GM12873 (cell line): ENCODE measurements around the gene XPNPEP1.

Experiments used
- CTCF ChIP-seq: IDR thresholded peaks from 2 replicates; pipeline ENCODE4 v1.5.1; 2012; ENCODE audit warnings: low read depth, mild to moderate bottlenecking, moderate library complexity, low read length, control low read depth; ENCODE audit not compliant: insufficient read depth; ENCODE audit errors: missing control alignments

The XPNPEP1 gene

DNA sequence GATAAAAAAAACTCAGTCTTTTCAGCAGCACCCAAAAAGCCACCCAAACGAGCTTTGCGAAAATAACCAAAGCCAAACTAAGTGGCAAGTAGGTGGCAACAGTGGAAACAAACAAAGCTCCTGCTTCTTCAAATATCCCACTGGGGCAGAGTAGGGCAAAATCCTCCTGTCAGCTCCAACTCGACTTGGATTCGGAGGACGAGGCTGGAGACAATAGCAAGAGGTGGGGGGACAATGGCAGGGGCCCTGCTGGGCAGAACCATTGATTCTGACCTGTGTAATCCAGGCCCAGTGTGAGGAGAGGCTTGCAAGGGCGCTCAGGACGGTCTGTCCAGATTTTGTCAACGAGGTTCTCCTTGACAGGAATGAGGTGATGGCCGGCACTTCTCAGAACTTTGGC is 35.5 kb downstream of the XPNPEP1 start:
- TF ChIP-seq CTCF: no peak

DNA sequence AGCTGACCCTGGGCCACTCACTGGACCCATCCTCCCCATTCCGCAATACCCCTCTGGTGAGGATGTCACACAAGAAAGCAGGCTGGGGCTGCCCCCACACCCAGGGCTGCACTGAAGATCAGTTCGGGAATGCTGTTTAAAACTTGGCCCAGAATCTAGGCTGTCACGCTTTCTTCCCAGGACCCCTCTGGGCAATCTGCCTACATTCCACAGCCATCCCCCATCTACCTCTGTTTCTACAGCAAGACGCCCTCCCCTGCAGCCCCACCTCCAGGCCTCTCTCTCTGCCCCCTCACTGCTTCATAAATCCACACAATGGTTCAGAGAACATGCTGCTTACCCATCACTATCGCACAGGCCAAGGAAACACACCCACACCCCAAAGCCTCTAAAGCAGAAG is 36.1 kb downstream of the XPNPEP1 start:
- TF ChIP-seq CTCF: no peak

- no peak for TF ChIP-seq CTCF
These were observed 36.5 kb downstream of the XPNPEP1 start for GRCh38 chr10:109886781-109887140.

DNA sequence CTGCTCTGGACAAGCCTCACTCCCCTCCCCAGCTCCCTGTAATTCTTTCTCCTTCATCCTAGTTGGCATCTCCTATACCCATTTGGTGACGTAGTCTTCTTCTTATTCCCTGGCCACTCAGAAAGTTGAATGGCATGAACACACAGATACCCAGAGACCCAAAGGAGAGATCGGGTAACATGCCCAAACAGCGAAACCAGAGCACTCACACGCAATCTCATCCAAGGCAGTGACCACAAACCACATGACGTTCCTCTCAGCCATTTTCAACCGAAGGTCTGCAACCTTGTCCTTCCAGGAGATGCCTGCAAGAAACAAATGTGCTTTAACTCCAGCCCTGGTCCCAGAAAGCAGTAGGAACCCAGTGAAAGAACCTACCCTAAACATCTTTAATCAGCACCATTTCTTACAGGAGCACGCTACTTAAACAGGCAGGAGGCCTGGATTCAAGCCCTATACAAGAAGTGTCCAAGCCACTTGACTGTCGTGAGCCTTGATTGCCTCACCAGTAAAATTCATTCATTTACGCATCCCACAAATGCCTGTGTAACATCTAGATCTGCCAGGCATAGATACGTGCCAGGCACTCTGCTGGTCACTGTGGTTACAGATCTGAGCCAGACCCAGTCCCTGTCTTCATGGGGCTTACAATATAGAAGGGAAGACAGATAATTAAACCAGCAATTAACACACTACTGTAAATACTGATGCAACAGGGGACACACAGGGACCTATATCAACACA is 37.1 kb downstream of the XPNPEP1 start:
- TF ChIP-seq CTCF: no peak

- TF ChIP-seq CTCF: peak; percentile 94
These were observed 39.2 kb downstream of the XPNPEP1 start for GRCh38 chr10:109883859-109884771.

DNA sequence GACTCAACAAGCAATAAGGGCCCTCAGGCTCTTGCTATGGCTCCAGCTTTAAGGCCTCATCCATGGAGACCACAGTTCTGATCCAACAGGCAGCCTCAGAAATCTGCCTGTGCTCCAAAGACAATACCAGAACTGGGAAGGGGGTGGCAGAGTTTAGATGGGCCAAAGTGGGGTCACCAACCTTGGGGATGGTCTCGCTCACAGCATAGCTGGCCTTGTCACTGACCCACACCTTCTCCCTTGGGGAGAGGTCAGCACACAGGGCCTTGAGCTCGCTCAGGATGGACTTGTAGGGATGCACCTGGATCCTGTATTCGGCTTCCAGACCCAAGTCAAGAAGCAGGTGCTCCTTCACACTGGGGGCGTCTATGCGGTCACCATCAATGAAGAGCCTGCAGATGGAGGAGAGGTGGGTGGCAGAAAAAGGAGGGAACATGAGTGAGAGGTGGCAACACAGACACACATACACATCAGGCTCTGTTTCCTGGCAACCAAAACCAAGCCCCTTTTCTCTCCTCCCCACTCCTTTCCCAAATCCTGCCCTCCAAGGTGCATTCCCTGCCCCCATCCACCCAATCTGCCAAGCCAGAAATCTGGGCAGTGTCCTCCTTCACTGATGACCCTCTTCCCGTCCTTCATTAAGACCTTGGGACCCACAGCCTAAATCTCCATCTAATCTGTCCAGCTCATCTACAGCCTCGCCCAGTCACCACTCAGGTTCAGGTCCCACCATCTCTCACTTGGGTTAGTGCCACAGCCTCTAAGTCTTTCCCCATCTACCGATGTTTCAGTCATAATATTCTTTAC is 40.9 kb downstream of the XPNPEP1 start:
- TF ChIP-seq CTCF: no peak

DNA sequence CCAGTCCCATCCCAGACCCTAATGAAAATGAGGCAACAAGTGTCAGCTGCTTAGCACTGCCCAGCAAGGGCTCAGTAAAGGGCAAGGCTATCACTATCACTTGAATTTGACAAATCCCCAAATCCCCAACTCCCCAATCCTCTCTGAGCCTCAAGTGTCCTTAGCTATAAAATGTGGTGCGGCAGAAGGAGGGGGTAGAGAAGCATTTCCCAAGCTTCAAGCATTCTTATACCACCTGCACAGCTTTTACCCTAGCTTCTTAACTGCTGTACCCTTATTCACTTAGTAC is 41.6 kb downstream of the XPNPEP1 start:
- TF ChIP-seq CTCF: no peak
